Adrenal gland (tissue), 5 donors: Measurements from ENCODE around the gene ADGRL1.

Experiments
- POLR2A ChIP-seq, 2 donors: fragments of 450-650 bp; IDR thresholded peaks; one replicate each; pipeline ENCODE4 v1.6.1; 2017; ENCODE audit warnings: antibody characterized with exemption in 2 of 2, mild to moderate bottlenecking in 2 of 2, moderate library complexity in 1 of 2
- TF ChIP-seq, protein P1 (sequence below), 6 experiments: fragments of 450-650 bp in 4 of 6; fragments of 200-600 bp in 2 of 6; sonication (generic) in 1 of 6; IDR thresholded peaks; 1 replicate in 5 of 6; 2 replicates in 1 of 6; pipeline versions ENCODE4 v1.5.1 to v1.8.0; 2016 to 2021; ENCODE audit warnings: antibody characterized with exemption in 6 of 6, mild to moderate bottlenecking in 2 of 6, moderate library complexity in 1 of 6
- donor health status: DM: no; HTN: no; CAD: no.

DNA sequence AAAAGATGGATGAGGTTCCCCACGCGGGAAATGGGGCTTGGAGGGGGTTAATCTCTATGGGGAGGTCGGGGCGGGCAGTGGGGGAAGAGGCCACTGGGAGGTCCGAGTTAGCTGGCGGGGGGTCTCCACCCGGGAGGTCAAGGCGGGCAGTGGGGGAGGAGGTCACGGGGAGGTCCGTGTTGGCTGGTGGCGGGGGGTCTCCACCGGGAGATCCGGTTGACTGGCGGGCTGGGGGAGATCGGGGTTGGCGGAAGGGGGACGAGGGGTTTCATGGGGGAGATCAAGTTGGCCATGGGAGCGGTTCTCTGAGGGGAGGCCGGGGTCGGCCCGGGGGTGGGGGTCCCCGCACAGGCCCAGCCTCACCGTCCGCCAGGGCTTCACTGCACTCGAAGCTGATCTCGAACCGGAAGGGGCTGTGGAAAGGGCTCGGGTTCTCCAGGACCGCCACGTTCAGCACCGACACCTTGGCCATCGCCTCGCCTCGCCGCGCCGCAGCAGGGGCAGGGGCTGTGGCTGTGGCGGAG is 69.9 kb downstream of the ADGRL1 start:
- TF ChIP-seq POLR2A (IDR thresholded peaks at IDR 0.05), result no peak
- TF ChIP-seq, protein P1, sequence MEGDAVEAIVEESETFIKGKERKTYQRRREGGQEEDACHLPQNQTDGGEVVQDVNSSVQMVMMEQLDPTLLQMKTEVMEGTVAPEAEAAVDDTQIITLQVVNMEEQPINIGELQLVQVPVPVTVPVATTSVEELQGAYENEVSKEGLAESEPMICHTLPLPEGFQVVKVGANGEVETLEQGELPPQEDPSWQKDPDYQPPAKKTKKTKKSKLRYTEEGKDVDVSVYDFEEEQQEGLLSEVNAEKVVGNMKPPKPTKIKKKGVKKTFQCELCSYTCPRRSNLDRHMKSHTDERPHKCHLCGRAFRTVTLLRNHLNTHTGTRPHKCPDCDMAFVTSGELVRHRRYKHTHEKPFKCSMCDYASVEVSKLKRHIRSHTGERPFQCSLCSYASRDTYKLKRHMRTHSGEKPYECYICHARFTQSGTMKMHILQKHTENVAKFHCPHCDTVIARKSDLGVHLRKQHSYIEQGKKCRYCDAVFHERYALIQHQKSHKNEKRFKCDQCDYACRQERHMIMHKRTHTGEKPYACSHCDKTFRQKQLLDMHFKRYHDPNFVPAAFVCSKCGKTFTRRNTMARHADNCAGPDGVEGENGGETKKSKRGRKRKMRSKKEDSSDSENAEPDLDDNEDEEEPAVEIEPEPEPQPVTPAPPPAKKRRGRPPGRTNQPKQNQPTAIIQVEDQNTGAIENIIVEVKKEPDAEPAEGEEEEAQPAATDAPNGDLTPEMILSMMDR (IDR thresholded peaks at IDR 0.05), result no peak
